Upper lobe of left lung (tissue), 6 donors: Measurements from ENCODE around the gene TPSG1. TPM values are rescaled to one million over a fixed set of nuclear protein-coding genes. Genes with fewer than 3 reads are reported as not detected.
A peak's percentile ranks its signal among the peaks of the same experiment; 100 is the strongest.
"Not testable (repeated sequence)": the region's sequence is repeated elsewhere in the genome, so short reads cannot be mapped to it uniquely, and the experiment has no call there.

Source experiments
- ATAC-seq, 2 donors: fragments of 200-7000 bp; cut with Tn5 transposase; one replicate each; pipeline ENCODE4 v1.9.1; 2022; ENCODE audit warnings: mild to moderate bottlenecking in 2 of 2, moderate library complexity in 2 of 2; ENCODE audit not compliant: low FRiP score in 2 of 2
- DNase-seq, 2 donors: peaks; one replicate each; pipeline ENCODE4 v3.0.0-alpha.2; 2019 to 2020
- H3K27ac ChIP-seq, 4 donors: fragments of 200-600 bp; sonication (generic); one replicate each; pipeline ENCODE4 v1.5.1; 2016 to 2019
- H3K27me3 ChIP-seq, 4 donors: fragments of 200-600 bp; sonication (generic); one replicate each; pipeline ENCODE4 v1.5.1; 2017 to 2019
- H3K36me3 ChIP-seq, 4 donors: fragments of 200-600 bp; sonication (generic); one replicate each; pipeline ENCODE4 v1.5.1; 2016 to 2019
- H3K4me1 ChIP-seq, 4 donors: fragments of 200-600 bp; sonication (generic); one replicate each; pipeline ENCODE4 v1.5.1; 2018 to 2019
- H3K4me3 ChIP-seq, 4 donors: fragments of 200-600 bp; sonication (generic); one replicate each; pipeline ENCODE4 v1.5.1; 2017 to 2019; ENCODE audit warnings: mild to moderate bottlenecking in 2 of 4, moderate library complexity in 1 of 4
- H3K9me3 ChIP-seq, 4 donors: fragments of 200-600 bp; sonication (generic); one replicate each; pipeline ENCODE4 v1.5.1; 2018 to 2019
- EP300 ChIP-seq, 4 donors: sonication (generic); formaldehyde crosslinking; IDR thresholded peaks; one replicate each; pipeline ENCODE4 v1.5.1; 2017; ENCODE audit warnings: antibody characterized with exemption in 4 of 4, control low read depth in 2 of 4
- POLR2A ChIP-seq, 4 donors: fragments of 450-650 bp; IDR thresholded peaks; one replicate each; pipeline ENCODE4 v1.5.1; 2016 to 2017; ENCODE audit warnings: antibody characterized with exemption in 4 of 4, mild to moderate bottlenecking in 2 of 4
- POLR2AphosphoS5 ChIP-seq, 2 donors: sonication (generic); formaldehyde crosslinking; IDR thresholded peaks; one replicate each; pipeline ENCODE4 v1.5.1; 2017; ENCODE audit warnings: antibody characterized with exemption in 2 of 2
- WGBS, 2 donors: methylation state at CpG; one replicate each; pipeline ENCODE4 v1.1.5; 2017 to 2018; 5-methylcytosine and 5-hydroxymethylcytosine counted together
- total RNA-seq, 6 donors: library from RNA; depleted of rRNA in 4 of 6; stranded (reverse); fragments of >200 nt in 4 of 6; gene quantifications; one replicate each; pipeline versions ENCODE4 v1.1.0 to v1.2.1, GENCODE V29; 2016 to 2021
- TF ChIP-seq, protein P1 (sequence below), 6 experiments: fragments of 450-650 bp in 4 of 6; fragments of 200-600 bp in 2 of 6; sonication (generic) in 2 of 6; IDR thresholded peaks; one replicate each; pipeline ENCODE4 v1.5.1; 2016 to 2019; ENCODE audit warnings: antibody characterized with exemption in 6 of 6
- donor health status: DM: no; HTN: no; CAD: no; lungs with moderate emphysema.
- donor health status: DM: no; HTN: yes; CAD: no; lungs with severe emphysema.

TPSG1 gene
- total RNA-seq, 6 donors from 2014 or later: 0.61 to 38.8 (median 3.7) TPM; not detected in 2

DNA sequence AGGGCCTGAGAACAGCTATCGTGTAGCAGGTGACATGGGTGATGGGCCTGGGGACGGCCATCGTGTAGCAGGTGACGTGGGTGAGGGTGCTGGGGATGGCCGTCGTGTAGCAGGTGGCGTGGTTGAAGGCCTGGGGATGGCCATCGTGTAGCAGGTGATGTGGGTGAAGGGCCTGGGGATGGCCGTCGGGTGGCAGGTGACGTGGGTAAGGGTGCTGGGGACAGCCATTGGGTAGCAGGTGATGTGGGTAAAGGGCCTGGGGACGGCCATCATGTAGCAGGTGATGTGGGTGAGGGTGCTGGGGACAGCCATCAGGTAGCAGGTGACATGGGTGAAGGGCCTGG lies 46.3 kb upstream of the TPSG1 start:
- no peak overlapping the region for H3K27ac ChIP-seq
- TF ChIP-seq, protein P1, sequence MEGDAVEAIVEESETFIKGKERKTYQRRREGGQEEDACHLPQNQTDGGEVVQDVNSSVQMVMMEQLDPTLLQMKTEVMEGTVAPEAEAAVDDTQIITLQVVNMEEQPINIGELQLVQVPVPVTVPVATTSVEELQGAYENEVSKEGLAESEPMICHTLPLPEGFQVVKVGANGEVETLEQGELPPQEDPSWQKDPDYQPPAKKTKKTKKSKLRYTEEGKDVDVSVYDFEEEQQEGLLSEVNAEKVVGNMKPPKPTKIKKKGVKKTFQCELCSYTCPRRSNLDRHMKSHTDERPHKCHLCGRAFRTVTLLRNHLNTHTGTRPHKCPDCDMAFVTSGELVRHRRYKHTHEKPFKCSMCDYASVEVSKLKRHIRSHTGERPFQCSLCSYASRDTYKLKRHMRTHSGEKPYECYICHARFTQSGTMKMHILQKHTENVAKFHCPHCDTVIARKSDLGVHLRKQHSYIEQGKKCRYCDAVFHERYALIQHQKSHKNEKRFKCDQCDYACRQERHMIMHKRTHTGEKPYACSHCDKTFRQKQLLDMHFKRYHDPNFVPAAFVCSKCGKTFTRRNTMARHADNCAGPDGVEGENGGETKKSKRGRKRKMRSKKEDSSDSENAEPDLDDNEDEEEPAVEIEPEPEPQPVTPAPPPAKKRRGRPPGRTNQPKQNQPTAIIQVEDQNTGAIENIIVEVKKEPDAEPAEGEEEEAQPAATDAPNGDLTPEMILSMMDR (IDR thresholded peaks at IDR 0.05): no peak
- TF ChIP-seq EP300 (IDR thresholded peaks at IDR 0.05): no peak
- TF ChIP-seq POLR2AphosphoS5 (IDR thresholded peaks at IDR 0.05): no peak
- no peak for TF ChIP-seq POLR2A (IDR thresholded peaks at IDR 0.05)
- no peak for ATAC-seq

DNA sequence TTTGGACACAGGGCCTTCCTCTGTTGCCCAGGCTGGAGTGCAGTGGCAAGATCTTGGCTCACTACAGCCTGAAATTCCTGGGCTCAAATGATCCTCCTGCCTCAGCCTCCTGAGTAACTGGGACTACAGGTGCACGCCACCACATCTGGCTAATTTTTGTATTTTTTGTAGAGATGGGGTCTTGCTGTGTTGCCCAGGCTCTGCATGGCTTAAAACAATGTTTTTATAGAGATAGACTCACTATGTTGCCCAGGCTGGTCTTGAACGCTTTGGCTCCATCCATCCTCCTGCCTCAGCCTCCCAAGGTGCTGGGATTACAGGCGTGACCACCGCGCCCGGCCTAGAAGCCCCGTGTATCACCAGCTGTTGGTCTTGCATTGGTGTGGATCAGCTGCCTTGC lies 44.4 kb upstream of the TPSG1 start:
- not testable (repeated sequence) for H3K27me3 ChIP-seq, DNase-seq, ATAC-seq, H3K36me3 ChIP-seq, H3K9me3 ChIP-seq, H3K4me3 ChIP-seq, H3K27ac ChIP-seq, H3K4me1 ChIP-seq
- WGBS, 2 donors: 93% methylated on average over 7 of the region's 7 CpGs

More for the DNA sequence above, 46.3 kb upstream of the TPSG1 start:
- no peak for DNase-seq
- 70 to 80% methylated on average over 12 of the region's 12 CpGs for WGBS, 2 donors
- no peaks in the 10 kb centered on the region for H3K27me3 ChIP-seq
- H3K4me3 ChIP-seq: no peak overlapping the region
- H3K36me3 ChIP-seq: no peaks in the 10 kb centered on the region
- H3K4me1 ChIP-seq: peaks cover 0 to 6% (median 3%) of the 10 kb centered on the region in 4 donors
- H3K9me3 ChIP-seq: no peaks in the 10 kb centered on the region

DNA sequence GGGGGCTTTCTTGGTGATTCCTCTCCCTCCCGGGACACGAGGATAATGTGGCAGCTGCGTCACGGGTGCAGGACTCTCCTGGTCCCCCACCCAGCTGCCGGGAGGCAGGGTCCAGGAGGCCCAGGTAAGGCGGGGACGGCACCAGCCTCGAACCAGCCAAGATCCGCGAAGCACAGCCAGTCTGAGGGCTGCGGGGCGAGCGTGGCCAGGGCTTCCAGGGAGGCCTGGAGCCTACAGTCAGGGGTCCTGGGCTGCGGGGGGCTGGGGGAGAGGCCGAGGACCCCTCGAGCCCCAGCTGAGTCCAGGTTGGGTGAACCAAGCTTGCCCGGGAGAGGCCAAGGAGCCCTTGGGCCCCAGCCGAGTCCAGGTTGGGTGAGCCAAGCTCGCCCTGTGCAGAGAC lies 40.8 kb upstream of the TPSG1 start:
- Histone ChIP-seq H3K4me1 (no peaks in the 10 kb centered on the region), H3K27ac (no peak overlapping the region), H3K36me3 (no peaks in the 10 kb centered on the region), H3K27me3 (peaks cover 0 to 7% (median 2%) of the 10 kb centered on the region in 4 donors), H3K9me3 (no peaks in the 10 kb centered on the region), H3K4me3 (no peak overlapping the region)
- DNase-seq (peak in 1 of 2 donors; percentile 49), ATAC-seq (no peak)
- TF ChIP-seq POLR2A (IDR thresholded peaks at IDR 0.05) (no peak), EP300 (IDR thresholded peaks at IDR 0.05) (no peak), POLR2AphosphoS5 (IDR thresholded peaks at IDR 0.05) (no peak)
- TF ChIP-seq, protein P1 (IDR thresholded peaks at IDR 0.05): no peak
- WGBS, 2 donors: 83 to 100% methylated on average over 1 to 18 of the region's 19 CpGs

DNA sequence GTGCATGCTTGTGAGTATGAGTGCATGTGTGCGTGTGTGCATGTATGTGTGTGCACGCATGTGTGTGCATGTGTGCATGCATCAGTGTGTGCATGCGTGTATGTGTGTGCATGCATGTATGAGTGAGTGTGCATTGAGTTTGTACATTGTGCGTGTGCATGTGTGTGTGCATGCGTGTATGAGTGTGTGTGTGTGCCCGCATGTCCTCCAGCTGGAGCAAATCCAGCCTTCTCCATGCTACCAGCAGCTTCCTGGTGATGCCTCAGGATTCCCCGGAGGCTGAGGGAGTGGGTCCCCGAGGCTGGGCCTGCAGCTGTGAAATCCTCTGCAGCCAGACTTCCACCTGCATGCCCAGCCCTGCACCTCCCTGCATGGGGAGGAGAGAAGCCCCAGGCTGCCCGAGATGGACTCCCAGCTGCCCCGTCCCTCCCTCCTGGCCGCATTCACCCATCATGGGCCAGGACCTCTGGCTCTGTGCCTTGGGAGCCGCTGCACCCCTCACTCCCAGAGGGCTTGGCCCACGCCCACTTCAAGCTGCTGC lies 40.1 kb upstream of the TPSG1 start:
- no peak overlapping the region for H3K27ac ChIP-seq
- ATAC-seq: no peak
- H3K4me3 ChIP-seq: no peak overlapping the region
- TF ChIP-seq POLR2A (IDR thresholded peaks at IDR 0.05): no peak
- TF ChIP-seq EP300 (IDR thresholded peaks at IDR 0.05): no peak
- TF ChIP-seq POLR2AphosphoS5 (IDR thresholded peaks at IDR 0.05): no peak
- TF ChIP-seq, protein P1 (IDR thresholded peaks at IDR 0.05): no peak
- H3K27me3 ChIP-seq: peaks cover 0 to 10% (median 2%) of the 10 kb centered on the region in 4 donors
- H3K4me1 ChIP-seq: no peaks in the 10 kb centered on the region
- 74% methylated on average over 7 to 13 of the region's 13 CpGs for WGBS, 2 donors
- no peaks in the 10 kb centered on the region for H3K9me3 ChIP-seq
- H3K36me3 ChIP-seq: no peaks in the 10 kb centered on the region
- DNase-seq: peak in 1 of 2 donors; percentile 25

DNA sequence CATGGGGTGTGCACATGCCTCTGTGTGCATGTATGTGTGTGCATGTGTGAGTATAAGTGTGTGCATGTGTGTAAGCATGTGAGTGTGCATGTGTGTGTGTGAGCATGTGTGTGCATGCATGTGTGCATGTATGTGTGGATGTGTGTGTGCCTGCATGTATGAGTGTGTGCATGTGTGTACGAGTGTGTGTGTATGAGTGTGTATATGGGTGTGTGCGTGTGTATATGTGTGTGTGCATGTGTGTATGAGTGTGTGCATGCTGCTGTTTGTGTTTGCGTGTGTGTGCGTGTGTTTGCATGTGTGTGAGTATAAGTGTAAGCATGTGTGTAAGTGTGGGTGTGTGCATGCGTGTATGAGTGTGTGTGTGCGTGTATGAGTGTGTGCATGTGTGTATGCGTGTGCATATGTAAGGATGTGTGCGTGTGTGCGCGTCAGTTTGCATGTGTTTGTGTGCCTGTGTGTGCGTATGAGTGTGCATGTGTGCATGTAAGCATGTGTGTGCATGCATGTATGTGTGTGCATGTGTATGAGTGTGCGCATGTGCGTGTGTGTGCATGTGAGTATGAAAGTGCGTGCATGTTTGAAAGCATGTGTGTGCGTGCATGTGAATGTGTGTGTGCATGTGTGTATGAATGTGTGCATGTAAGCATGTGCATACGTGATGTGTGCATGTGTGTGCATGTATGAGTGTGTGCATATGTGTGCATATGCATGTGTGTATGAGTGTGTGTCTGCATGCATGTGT lies 39.4 kb upstream of the TPSG1 start:
- ATAC-seq (no peak), DNase-seq (no peak)
- Histone ChIP-seq H3K4me1 (peaks cover 0 to 2% (median 0%) of the 10 kb centered on the region in 4 donors), H3K4me3 (no peak overlapping the region), H3K9me3 (no peaks in the 10 kb centered on the region), H3K27ac (no peak overlapping the region), H3K36me3 (no peaks in the 10 kb centered on the region), H3K27me3 (peaks cover 0 to 17% (median 5%) of the 10 kb centered on the region in 4 donors)
- 81 to 94% methylated on average over 16 of the region's 16 CpGs for WGBS, 2 donors
- no peak for TF ChIP-seq POLR2AphosphoS5 (IDR thresholded peaks at IDR 0.05)
- TF ChIP-seq POLR2A (IDR thresholded peaks at IDR 0.05): no peak
- no peak for TF ChIP-seq EP300 (IDR thresholded peaks at IDR 0.05)
- TF ChIP-seq, protein P1 (IDR thresholded peaks at IDR 0.05): no peak
